OCI-LY1 (cell line): ENCODE measurements around the gene TMEM127.

ENCODE experiments used
- CTCF ChIP-seq: fragments of 200-600 bp; sonication (generic), shearing (Covaris generic); IDR thresholded peaks from 2 replicates; pipeline ENCODE4 v1.5.1; 2017; ENCODE audit warnings: mild to moderate bottlenecking, antibody characterized with exemption, low read length, moderate library complexity, mixed read lengths
- EZH2 ChIP-seq: fragments of 200-600 bp; sonication (generic), shearing (Covaris generic); IDR thresholded peaks from 2 replicates; pipeline ENCODE4 v1.8.0; 2017; ENCODE audit warnings: borderline replicate concordance, mixed run types, mild to moderate bottlenecking, antibody characterized with exemption, low read length, moderate library complexity, mixed read lengths

GRCh38 chr2:96241227-96241626, 24.6 kb downstream of the TMEM127 start:
- TF ChIP-seq CTCF = peak; percentile 39; the same call in 1 of the 2 replicates
- no peak for TF ChIP-seq EZH2
